Osteoblast (primary cell): ENCODE measurements around the gene PARD3. TPM values are rescaled to one million over a fixed set of nuclear protein-coding genes. Genes with fewer than 3 reads are reported as not detected.
"Not testable (repeated sequence)": the region's sequence is repeated elsewhere in the genome, so short reads cannot be mapped to it uniquely, and the experiment has no call there.

Experiments
- DNase-seq: peaks from one replicate; pipeline ENCODE4 v3.0.0; 2011; ENCODE audit warnings: low spot score, mixed read lengths; ENCODE audit not compliant: insufficient read length; ENCODE audit errors: missing footprints
- H2AFZ ChIP-seq: 2 replicates; pipeline ENCODE4 v1.6.0; 2011; ENCODE audit warnings: mild to moderate bottlenecking, low read length
- H3K27ac ChIP-seq: 2 replicates; pipeline ENCODE4 v1.5.1; 2011; ENCODE audit warnings: mild to moderate bottlenecking, low read depth, low read length, moderate library complexity
- H3K27me3 ChIP-seq: 2 replicates; pipeline ENCODE4 v1.6.0; 2012; ENCODE audit warnings: mild to moderate bottlenecking, control low read depth, inconsistent platforms, low read length, moderate library complexity; ENCODE audit not compliant: insufficient read depth
- H3K36me3 ChIP-seq: 2 replicates; pipeline ENCODE4 v1.5.1; 2011; ENCODE audit warnings: mild to moderate bottlenecking, low read length, control low read depth, moderate library complexity; ENCODE audit not compliant: insufficient read depth
- H3K4me1 ChIP-seq: 2 replicates; pipeline ENCODE4 v1.5.1; 2011; ENCODE audit warnings: mild to moderate bottlenecking, low read length, control low read depth, moderate library complexity; ENCODE audit not compliant: insufficient read depth
- H3K4me2 ChIP-seq: 2 replicates; pipeline ENCODE4 v1.6.0; 2011; ENCODE audit warnings: mild to moderate bottlenecking, low read length; ENCODE audit not compliant: insufficient read depth
- H3K4me3 ChIP-seq: fragments of 200-600 bp; sonication (generic); 3 replicates; pipeline ENCODE4 v1.5.1; 2012; ENCODE audit warnings: mild to moderate bottlenecking, low read length, inconsistent platforms; ENCODE audit not compliant: insufficient read depth
- H3K79me2 ChIP-seq: 2 replicates; pipeline ENCODE4 v1.6.0; 2012; ENCODE audit warnings: mild to moderate bottlenecking, low read length, control low read depth, inconsistent platforms; ENCODE audit not compliant: insufficient read depth
- H3K9me3 ChIP-seq: 2 replicates; pipeline ENCODE4 v1.5.1; 2011; ENCODE audit warnings: low read depth, low read length, control low read depth
- H4K20me1 ChIP-seq: 2 replicates; pipeline ENCODE4 v1.6.0; 2012; ENCODE audit warnings: mild to moderate bottlenecking, low read length, control low read depth; ENCODE audit not compliant: insufficient read depth
- CTCF ChIP-seq: IDR thresholded peaks from 2 replicates; pipeline ENCODE4 v1.5.1; 2011; ENCODE audit warnings: mild to moderate bottlenecking, low read depth, low read length, moderate library complexity; ENCODE audit errors: extremely low read depth
- total RNA-seq: library from RNA; depleted of rRNA; stranded (reverse); fragments of >200 nt; gene quantifications from 2 replicates; pipeline ENCODE4 v1.2.3, GENCODE V29; 2012

PARD3 gene
- total RNA-seq, 1 donor: 71.7 TPM

GRCh38 chr10:34709637-34710390 is 105.3 kb downstream of the PARD3 start:
- H3K27me3 ChIP-seq: no peaks in the 10 kb centered on the region
- H2AFZ ChIP-seq: no peak overlapping the region
- peaks cover 24% of the 10 kb centered on the region for H3K79me2 ChIP-seq
- TF ChIP-seq CTCF: no peak
- no peaks in the 10 kb centered on the region for H3K9me3 ChIP-seq
- no peak overlapping the region for H3K27ac ChIP-seq
- H3K4me3 ChIP-seq: no peak overlapping the region
- no peak overlapping the region for H3K4me2 ChIP-seq
- no peaks in the 10 kb centered on the region for H3K36me3 ChIP-seq
- DNase-seq: no peak
- peaks cover 8% of the 10 kb centered on the region for H4K20me1 ChIP-seq
- peaks cover 28% of the 10 kb centered on the region for H3K4me1 ChIP-seq

- peak overlapping the region; percentile 5 for H3K4me2 ChIP-seq
- no peak overlapping the region for H3K4me3 ChIP-seq
- no peak overlapping the region for H2AFZ ChIP-seq
- H3K4me1 ChIP-seq: peaks cover 25% of the 10 kb centered on the region
- H3K27me3 ChIP-seq: no peaks in the 10 kb centered on the region
- no peaks in the 10 kb centered on the region for H3K36me3 ChIP-seq
- no peaks in the 10 kb centered on the region for H3K9me3 ChIP-seq
- peaks cover 35% of the 10 kb centered on the region for H3K79me2 ChIP-seq
- peak overlapping the region; percentile 12 for H3K27ac ChIP-seq
- TF ChIP-seq CTCF: no peak
- no peak for DNase-seq
- H4K20me1 ChIP-seq: peaks cover 3% of the 10 kb centered on the region
Measured at GRCh38 chr10:34707656-34708055, 107.4 kb downstream of the PARD3 start.

- DNase-seq, H3K27ac ChIP-seq, H3K4me2 ChIP-seq, H3K36me3 ChIP-seq, H4K20me1 ChIP-seq, H3K9me3 ChIP-seq, H2AFZ ChIP-seq, H3K4me3 ChIP-seq, H3K27me3 ChIP-seq: not testable (repeated sequence)
- H3K4me1 ChIP-seq: peaks cover 25% of the 10 kb centered on the region
- H3K79me2 ChIP-seq: peaks cover 32% of the 10 kb centered on the region
Measured at GRCh38 chr10:34706992-34707391, 108.1 kb downstream of the PARD3 start.

- Histone ChIP-seq H3K4me2 (no peak overlapping the region), H3K4me1 (peaks cover 28% of the 10 kb centered on the region), H2AFZ (no peak overlapping the region), H3K9me3 (no peaks in the 10 kb centered on the region), H4K20me1 (no peaks in the 10 kb centered on the region), H3K36me3 (no peaks in the 10 kb centered on the region), H3K4me3 (no peak overlapping the region), H3K27me3 (no peaks in the 10 kb centered on the region), H3K79me2 (peaks cover 34% of the 10 kb centered on the region), H3K27ac (no peak overlapping the region)
- DNase-seq: no peak
- no peak for TF ChIP-seq CTCF
Measured at GRCh38 chr10:34706147-34706546, 108.9 kb downstream of the PARD3 start.
